HG03432 (cell line): ENCODE measurements around the gene RNF20.
A peak's percentile ranks its signal among the peaks of the same experiment; 100 is the strongest.
"Not testable (repeated sequence)": the region's sequence is repeated elsewhere in the genome, so short reads cannot be mapped to it uniquely, and the experiment has no call there.

Experiments used
- ATAC-seq: cut with Tn5 transposase; IDR thresholded peaks from one replicate; pipeline ENCODE4 v1.9.1; 2021; ENCODE audit warnings: mild to moderate bottlenecking, moderate library complexity; ENCODE audit not compliant: unreplicated experiment

The RNF20 gene, protein sequence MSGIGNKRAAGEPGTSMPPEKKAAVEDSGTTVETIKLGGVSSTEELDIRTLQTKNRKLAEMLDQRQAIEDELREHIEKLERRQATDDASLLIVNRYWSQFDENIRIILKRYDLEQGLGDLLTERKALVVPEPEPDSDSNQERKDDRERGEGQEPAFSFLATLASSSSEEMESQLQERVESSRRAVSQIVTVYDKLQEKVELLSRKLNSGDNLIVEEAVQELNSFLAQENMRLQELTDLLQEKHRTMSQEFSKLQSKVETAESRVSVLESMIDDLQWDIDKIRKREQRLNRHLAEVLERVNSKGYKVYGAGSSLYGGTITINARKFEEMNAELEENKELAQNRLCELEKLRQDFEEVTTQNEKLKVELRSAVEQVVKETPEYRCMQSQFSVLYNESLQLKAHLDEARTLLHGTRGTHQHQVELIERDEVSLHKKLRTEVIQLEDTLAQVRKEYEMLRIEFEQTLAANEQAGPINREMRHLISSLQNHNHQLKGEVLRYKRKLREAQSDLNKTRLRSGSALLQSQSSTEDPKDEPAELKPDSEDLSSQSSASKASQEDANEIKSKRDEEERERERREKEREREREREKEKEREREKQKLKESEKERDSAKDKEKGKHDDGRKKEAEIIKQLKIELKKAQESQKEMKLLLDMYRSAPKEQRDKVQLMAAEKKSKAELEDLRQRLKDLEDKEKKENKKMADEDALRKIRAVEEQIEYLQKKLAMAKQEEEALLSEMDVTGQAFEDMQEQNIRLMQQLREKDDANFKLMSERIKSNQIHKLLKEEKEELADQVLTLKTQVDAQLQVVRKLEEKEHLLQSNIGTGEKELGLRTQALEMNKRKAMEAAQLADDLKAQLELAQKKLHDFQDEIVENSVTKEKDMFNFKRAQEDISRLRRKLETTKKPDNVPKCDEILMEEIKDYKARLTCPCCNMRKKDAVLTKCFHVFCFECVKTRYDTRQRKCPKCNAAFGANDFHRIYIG

GRCh38 chr9:101533334-101534204 lies at the start of gene RNF20:
Gene RNF20 (plus strand): TSS chr9:101533853. CDS start chr9:101535424, 1,571 bp downstream.
- ATAC-seq: peak; percentile 99

GRCh38 chr9:101484046-101484445 lies 49.6 kb upstream of the RNF20 start:
- ATAC-seq: no peak

DNA sequence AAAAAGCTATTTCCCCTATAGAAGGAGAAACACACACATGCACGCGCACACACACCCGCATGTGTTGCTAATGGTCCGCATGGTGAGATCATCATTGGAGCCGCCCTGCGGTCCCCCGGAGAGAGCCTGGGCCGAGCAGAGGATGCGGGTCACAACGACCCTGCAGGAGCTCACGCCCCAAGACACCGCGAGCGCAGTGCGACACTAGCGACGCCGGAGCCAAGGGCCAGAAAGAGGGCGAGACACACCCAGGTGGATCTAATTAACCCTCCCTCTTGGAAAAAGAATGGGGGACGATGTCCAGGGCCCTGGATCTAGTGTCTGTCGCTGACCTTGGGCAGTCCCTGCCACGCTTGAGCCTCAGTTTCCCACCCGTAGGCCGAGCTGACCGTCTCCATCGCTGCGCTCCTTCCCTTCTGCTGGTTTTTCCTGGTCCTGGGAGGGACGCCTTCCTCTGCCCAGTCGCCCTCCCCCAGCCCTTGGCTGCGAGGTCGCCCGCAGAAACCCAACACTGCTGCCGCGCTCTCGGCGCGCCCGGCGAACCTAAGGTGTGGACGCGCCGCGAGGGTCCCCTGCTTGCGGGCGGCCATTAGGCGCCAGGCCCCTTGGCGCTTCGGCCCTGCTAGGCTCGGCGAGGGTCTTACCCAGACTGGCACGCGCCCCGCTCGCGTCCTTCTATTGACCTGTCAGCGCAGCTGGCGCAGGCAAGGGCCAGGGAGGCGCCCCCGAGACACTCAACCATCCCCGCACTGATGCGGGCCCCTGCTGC lies 47.5 kb upstream of the RNF20 start:
- ATAC-seq: no peak

DNA sequence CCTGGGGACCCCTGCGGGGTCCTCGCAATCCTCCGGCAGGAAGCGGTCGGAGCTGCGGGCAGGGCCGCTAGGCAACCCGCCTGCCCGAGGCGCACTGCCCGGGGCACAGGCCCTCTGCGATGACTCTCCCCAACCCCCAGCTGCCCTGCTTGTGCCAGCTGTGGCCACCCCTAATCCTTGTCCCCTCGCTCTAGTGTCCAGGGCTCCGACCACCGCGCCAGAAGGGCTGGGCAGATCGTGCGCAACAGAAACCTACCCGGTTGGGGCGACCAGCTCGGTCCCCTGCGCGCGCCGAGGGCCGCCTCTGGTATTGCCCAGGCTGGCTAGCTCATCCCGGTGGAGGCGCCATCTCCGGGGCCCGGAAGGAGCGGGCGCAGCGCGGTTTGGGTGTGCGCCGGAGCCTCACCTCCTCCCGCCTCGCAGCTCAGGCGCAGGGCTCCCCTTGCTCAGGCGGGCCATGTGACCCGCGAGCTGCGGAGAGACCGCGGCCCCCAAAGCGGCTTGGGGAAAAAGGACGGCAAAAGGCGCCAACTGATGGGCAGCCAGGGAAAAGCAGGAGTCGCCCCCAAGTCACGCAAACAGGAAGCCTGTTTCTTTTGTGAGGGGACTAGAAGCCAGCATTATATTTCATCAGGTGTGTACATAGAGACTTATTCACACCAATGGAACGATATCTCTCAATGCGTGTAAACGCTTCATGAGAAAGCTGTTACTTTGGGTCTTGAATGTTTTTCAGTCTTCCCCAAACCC lies 46.8 kb upstream of the RNF20 start:
- ATAC-seq: no peak

GRCh38 chr9:101487443-101487840 lies 46.2 kb upstream of the RNF20 start:
- no peak for ATAC-seq

DNA sequence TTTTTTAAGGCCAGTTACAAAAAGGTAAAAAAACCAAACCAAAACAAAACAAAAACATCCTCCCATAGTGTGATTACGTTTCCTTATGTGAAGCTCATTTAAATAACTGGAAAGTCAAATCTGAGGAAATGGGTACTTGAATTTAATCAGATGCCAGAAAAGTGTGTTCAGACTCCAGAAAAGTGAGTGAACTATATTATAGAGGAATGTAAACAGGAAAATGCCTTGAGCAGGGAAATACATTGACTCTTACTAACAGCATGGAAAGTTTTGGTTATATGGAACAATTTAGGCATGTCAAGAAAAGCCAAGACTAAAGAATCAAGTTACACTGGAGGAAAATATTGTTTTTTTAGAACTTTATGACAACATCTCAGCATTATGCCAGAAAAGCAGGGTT lies 37.8 kb upstream of the RNF20 start:
- ATAC-seq: no peak

- ATAC-seq: no peak
Observed at GRCh38 chr9:101498323-101498722, 35.3 kb upstream of the RNF20 start.

DNA sequence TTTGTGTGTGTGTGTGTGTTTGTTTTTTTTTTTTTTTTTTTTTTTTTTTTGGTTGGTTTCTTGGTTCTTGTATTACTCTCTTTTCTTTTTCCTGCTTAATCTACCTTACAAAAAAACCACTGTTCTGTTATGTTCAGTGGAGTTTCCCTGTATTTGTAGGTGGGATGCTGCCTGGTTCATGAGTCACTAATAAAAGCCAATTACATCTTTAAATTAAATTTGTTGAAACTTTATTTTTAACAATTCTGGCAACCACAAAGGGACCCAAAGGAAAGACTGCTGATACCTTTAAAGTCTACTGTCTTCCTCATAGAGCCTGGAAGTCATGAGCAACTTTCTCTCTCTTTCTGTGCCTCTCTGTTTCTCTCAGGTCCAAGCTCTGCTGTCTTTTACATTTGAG lies 29.5 kb upstream of the RNF20 start:
- ATAC-seq: no peak

- ATAC-seq: no peak
Observed at GRCh38 chr9:101508211-101508610, 25.4 kb upstream of the RNF20 start.

- ATAC-seq: no peak
Observed at GRCh38 chr9:101509572-101509971, 24.1 kb upstream of the RNF20 start.

DNA sequence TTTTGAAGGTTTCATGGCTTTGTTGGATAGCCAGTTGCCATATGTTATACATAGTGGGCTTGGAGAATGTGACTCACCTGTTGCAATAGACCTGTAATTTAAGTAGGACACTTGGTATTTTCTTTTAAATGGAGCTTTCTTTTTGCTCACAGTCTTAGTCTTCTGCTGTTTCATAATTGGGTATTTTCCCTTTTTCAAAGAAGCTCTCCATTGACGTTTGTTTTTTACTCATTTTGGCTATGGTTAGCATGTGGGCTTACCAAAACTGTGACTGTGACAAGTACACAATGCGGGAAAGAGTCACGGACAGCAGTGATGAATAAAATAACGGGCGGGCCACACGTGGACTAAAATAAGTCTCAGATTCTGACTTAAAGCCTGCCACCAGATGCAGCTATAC lies 23.2 kb upstream of the RNF20 start:
- no peak for ATAC-seq

- ATAC-seq: no peak
Observed at GRCh38 chr9:101511009-101511408, 22.6 kb upstream of the RNF20 start.

GRCh38 chr9:101512116-101512515 lies 21.5 kb upstream of the RNF20 start:
- no peak for ATAC-seq

- no peak for ATAC-seq
Observed at GRCh38 chr9:101513351-101513750, 20.3 kb upstream of the RNF20 start.

- no peak for ATAC-seq
Observed at GRCh38 chr9:101514071-101514470, 19.6 kb upstream of the RNF20 start.

DNA sequence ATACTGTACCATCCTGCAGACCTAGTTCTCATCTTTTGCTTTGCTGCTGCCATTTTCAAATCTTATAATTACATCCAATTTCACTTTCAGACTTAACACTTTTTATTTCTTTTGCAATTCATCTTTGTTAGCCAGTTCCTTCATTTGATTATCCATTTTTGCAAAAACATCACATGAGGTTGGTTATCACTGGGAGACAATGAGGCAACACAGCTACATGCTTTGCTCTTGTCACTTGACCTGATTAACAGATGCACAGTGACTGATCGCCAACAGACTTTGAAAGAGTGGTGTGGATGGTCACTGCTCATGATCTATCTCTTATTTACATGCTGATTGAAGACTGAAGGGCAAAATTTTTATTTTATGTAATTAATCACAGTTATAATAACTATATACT lies 17.0 kb upstream of the RNF20 start:
- no peak for ATAC-seq

- ATAC-seq: not testable (repeated sequence)
Observed at GRCh38 chr9:101518489-101518888, 15.2 kb upstream of the RNF20 start.

DNA sequence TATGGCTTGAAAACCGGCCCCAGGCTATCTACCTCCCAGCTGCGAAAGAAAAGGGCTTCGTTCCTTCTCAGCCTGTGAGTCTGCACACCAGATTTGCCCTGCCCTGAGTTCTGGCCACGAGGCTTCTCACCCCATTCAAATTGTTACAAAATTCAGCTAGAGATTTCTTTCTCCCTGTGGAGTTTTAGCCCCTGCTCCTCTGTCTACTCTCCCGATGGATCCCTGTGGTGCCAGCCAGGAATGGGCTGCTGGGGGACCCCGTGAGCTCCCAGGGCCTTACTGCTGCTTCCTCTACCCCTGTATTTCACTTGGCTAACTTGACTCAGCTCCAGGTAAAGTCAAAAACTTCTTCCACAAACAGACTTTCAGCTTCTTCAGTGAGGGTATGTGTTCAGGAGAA lies 9.3 kb upstream of the RNF20 start:
- no peak for ATAC-seq

GRCh38 chr9:101527066-101527465 lies 6.6 kb upstream of the RNF20 start:
- ATAC-seq: no peak
